Measurements from ENCODE around the gene VEPH1.
"Not testable (repeated sequence)": the region's sequence is repeated elsewhere in the genome, so short reads cannot be mapped to it uniquely, and the experiment has no call there.

The VEPH1 gene

DNA sequence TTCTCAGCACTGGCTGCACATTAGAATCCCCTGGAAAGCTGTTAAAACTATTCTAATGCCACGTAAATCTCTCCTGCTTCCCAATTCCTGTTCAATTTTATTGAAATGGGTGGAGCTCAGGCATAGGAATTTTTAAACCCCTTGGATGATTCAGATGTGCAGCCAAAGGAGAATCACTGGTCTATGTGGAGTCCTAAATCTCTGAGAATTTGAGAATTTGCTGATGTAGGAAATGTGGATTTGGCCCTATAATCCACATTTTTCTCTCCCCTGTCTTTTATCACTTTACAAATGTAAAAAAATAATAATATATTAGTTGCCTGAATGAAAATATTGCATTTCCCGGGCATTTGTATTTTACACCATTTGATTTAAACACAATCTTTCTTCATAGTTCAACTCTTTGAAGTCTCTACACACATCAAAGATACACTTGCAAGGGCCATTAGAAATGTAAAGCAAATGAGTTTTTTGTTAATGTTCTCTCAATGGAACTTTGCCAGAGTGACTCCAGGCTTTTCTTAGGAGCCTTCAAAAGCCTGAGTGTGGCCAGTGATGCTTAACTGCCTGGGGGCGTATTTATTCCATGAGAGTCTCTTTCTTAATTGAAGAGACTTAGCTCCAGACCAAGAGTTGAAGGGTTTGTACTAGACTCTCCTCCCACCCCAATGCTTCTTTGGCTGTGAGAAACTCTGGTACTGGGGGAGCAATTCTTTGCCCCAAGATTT lies 115.3 kb downstream of the VEPH1 start:
- DNase-seq (ENCODE audit: low read depth): no peak

DNA sequence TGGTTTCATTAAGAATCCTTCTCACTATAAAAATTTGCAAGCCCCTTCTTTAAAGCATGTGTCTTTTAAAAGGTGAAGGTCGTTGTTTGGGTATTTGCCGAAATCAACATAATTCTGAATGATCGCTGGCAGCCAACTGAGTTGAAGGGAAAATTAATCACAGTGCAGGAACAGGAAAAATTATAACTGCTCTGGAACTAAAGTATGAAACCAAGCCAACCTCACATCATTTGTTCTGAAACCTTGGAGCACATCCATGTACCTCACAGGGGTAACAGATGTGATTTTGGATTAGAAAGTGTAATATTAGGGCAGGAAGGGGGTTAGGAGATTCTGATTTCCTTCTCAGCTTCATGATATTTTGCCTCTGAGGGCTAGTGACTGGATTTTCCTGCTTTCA lies 118.7 kb downstream of the VEPH1 start:
- DNase-seq (ENCODE audit: low read depth): no peak

DNA sequence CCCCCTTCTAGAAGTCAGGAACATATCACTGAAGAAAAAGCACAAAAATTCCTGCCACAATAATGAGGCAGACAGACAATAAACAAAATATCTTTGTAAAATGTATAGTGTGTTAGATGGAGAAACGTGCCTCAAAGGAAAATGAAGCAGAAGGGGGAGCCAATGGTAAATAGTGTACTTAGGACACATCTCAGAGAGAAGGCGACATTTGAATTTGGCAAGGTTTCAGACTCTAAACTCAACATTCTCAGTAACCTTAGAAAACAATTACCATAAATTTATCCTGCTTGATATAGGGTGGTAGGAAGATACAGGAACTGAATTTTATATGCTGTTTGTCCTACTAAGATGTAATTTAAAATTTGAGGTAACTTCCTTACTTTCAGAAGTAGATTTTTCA lies 119.2 kb downstream of the VEPH1 start:
- no peak for DNase-seq (ENCODE audit: low read depth)

GRCh38 chr3:157381606-157382005 lies 121.6 kb downstream of the VEPH1 start:
- DNase-seq (ENCODE audit: low read depth): no peak

- DNase-seq (ENCODE audit: low read depth): no peak
These were observed 123.6 kb downstream of the VEPH1 start for GRCh38 chr3:157379525-157380140.

DNA sequence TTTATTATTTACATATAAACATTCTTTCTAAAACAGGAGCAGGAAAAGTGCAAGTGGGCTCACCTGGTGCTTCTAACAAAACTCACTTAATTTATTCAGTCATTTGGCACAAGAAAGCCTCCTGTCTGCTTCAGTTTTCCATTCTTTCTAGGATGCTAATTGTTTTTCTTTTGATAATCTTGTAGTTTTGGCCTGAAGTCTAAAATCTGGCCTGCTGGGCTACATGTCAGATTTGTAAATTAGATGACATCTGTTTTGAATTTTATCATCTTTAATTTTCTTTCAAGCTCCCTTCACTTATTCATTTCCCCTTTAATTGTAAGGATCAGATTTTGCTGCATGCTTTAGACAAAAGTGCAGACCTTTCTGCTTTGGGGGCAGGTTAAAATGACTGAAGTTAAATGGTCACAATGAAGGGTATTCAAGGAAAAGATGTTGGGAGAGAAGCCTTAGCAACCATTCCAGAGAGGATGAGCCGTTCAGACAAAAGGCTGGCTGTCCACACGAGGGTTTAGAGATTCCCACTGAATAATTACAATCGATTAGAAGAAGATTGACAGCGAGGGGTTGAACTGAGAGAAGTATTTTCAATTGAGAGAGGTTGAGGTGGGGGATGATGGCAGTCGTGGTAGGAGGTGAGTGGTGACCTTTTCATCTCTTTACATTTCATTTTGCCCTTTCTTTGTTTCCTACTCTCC lies 126.5 kb downstream of the VEPH1 start:
- DNase-seq (ENCODE audit: low read depth): no peak

GRCh38 chr3:157375342-157375986 lies 127.8 kb downstream of the VEPH1 start:
- no peak for DNase-seq (ENCODE audit: low read depth)

GRCh38 chr3:157374933-157375332 lies 128.3 kb downstream of the VEPH1 start:
- no peak for DNase-seq (ENCODE audit: low read depth)

- no peak for DNase-seq (ENCODE audit: low read depth)
These were observed 129.4 kb downstream of the VEPH1 start for GRCh38 chr3:157373783-157374182.

- DNase-seq (ENCODE audit: low read depth): no peak
These were observed 132.3 kb downstream of the VEPH1 start for GRCh38 chr3:157370867-157371266.

DNA sequence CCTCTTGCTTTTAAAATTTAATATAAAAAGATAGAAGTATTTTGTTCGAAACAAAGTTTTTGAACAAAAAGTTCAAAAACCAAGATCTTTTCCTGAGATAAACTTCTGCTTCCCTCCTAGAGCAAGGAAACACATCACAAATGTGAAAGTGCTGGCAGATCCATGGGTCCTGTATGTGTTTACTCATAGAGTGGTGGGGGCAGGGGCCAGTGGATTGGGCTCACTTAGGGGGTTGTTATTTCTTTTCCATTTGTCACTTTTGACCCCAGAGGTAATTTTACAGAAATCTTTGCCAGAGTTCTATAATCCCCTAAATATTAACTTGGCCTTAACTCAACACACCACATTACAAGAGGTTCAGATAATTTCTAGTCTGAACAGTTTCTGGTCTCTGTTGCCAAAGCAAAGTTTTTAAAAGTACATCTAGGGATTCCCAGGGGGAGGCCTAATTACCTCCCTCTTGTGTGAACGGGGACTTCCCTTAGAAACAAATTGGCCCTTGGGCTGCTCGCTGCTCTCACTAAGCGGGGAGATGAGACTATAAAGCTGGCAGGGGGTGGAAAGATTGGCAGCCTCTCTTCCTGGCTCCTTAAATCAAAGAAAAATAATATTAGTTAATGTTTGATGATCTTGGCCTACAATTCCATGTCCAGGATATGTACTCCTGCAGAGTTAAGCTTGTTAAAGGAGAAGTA lies 133.3 kb downstream of the VEPH1 start:
- no peak for DNase-seq (ENCODE audit: low read depth)

DNA sequence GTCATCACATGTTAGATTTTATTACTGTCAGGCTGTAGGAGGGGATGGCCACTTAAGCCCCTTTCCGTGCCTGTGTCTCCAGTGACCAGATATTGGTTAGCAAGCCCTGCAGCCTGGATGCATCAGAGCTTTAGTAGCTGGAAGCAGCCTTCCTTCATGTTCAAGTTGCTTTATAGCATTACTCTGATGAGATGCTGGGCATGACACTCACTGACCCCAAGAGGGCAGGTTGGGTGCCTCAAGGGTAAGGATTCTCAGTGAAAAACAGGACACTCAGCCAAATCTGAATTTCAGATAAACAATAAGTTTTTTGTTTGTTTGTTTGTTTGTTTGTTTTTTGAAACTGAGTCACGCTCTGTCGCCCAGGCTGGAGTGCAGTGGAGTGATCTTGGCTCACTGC lies 135.0 kb downstream of the VEPH1 start:
- DNase-seq (ENCODE audit: low read depth): no peak

DNA sequence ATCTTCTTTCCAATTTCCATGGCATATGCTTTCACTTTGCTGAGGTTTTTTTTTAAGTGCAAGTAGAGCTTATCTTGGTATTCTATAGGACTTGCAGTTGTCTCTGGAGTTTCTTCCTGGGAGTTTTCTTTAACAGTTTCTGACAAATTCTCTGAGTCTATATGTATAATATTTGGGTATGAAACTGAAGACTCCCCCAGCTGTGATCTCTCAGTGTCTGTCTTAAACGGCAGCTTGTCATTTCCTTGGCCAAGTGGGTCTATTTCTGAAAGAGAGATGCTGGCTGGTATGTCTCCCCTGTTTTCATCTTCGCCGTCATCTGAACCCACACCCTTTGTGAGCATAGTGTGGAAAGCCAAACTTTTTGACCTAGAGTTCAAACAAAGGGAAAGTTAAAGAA lies 139.8 kb downstream of the VEPH1 start:
- no peak for DNase-seq (ENCODE audit: low read depth)

DNA sequence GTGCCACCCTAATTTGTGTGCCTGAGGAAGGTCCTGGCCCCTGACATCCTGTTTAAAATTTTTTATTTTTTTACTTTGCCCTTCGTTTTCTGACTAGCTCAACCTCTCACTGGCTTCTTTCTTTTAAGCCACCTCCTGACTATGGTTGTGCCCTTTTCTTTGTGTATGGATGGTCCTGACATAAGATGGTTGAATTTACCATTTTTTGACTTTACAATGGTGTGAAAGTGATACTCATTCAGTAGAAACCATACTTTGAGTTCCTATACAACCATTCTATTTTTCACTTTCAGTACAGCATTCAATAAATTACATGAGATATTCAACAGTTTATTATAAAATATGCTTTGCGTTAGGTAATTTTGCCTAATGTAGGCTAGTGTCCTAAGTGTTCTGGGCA lies 140.9 kb downstream of the VEPH1 start:
- DNase-seq (ENCODE audit: low read depth): no peak

DNA sequence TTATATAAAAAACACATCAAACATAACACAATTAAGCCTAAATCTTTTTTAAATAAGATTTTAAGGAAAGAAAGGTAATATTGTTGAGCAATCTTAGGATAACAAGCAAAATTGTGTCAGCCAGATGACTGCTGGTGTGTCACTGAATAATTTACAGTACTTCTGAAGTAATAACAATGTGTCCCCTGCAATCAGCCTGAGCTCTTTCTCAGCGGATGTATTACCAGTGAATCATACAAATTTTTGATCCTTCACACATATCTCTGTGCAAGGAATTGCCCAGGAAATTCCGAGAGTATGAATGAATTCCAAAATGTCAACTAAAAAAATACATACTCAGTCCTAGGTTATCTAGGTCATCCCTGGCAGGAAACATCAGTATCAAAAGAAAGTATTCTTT lies 143.2 kb downstream of the VEPH1 start:
- no peak for DNase-seq (ENCODE audit: low read depth)

GRCh38 chr3:157356541-157356940 lies 146.7 kb downstream of the VEPH1 start:
- DNase-seq (ENCODE audit: low read depth): no peak

DNA sequence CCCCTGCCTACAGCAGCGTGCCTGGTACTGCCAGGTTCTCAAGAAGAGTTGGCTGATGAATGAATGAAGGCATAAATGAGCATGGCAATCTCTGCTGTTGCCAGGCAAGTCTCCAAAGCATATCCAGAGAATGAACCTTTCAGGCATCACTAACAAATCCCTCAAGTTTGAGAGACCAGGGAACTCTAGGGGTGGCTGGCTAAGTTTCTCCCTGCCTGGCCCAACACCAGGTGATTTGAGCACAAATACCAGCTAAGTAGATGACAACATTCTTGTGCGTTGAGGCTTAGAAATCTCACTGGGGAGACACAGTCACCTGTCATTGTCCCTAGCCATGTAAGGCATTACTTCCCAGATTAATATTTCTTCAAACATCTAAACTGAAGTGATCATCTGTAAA lies 147.9 kb downstream of the VEPH1 start:
- DNase-seq (ENCODE audit: low read depth): no peak

DNA sequence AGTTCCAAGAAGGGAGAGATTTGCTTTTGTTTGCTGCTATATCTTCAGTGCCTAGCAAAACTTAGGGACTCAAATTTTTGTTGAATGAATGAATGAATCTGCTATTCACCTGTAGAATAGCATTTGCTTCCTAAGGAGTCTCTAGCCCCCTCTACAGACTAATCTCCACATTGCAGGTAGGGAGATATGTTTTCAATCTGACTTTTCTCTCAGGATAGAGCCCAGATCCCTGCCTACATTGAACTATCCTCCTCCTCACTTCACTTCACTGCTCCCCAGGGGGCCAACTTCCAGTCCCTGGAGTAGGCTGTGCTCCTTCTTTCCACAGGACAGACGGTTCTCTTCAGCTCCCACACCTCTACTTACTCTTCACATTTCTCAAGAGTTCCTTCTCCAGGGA lies 148.5 kb downstream of the VEPH1 start:
- DNase-seq (ENCODE audit: low read depth): no peak

DNA sequence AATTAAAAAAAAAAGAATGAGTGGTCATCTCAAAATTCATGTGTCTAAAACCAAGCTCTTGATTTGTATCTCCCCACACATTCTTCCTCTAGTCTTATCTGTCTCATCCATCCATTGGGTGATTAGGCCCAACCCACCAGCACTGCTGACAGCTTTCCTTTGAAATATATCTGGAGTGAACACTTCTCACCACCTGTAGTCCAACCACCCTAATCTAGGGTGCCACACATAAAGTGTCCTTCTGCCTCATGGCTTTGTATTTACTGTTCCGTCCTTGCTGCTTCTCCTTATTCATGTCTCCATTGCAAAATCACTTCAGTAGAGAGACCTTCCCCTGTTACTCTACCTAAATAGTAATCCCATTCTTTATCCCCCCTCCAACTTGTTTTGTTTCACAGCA lies 149.0 kb downstream of the VEPH1 start:
- no peak for DNase-seq (ENCODE audit: low read depth)

DNA sequence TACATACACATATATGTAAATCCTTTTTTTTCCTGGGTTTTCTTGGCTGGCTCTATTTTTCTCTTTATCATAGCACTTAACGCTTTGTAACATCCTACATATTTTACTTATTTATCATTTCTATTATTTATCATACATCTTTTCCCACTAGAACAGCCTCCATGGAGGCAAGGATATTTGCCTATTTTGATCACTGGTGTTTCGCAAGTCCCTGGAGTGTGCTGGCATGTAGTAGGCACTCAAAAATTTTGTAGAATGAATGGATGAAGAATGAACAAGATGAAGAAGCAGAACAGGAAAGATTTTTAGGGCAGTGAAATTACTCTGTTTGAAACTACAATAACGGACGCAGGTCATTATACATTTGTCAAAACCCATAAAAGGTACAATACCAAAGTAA lies 149.6 kb downstream of the VEPH1 start:
- DNase-seq (ENCODE audit: low read depth): no peak

- DNase-seq (ENCODE audit: low read depth): no peak
These were observed 151.2 kb downstream of the VEPH1 start for GRCh38 chr3:157351981-157352380.

GRCh38 chr3:157350651-157351050 lies 152.6 kb downstream of the VEPH1 start:
- not testable (repeated sequence) for DNase-seq (ENCODE audit: low read depth)

Data from T-helper 22 cell (primary cell).